Measurements from ENCODE around the gene MRPL19.
"Not testable (repeated sequence)": the region's sequence is repeated elsewhere in the genome, so short reads cannot be mapped to it uniquely, and the experiment has no call there.

MRPL19 gene

DNA sequence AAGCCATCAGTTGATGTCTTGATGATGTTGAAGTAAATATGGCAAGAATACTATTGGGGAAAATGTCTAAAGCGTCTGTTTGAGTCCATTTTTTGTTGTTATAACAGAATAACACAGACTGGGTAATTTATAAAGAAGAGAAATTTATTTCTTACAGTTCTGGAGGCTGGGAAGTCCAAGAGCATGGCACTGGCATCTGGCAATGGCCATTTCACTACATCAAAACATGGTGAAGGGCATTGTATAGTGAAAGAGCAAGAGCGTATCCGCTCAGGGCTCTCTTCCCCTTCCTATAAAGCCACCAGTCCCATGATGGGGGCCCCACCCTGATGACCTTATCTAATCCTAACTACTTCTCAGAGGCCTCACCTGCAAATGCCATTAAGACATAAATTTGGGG is 29.6 kb upstream of the MRPL19 start:
- no peak for DNase-seq

DNA sequence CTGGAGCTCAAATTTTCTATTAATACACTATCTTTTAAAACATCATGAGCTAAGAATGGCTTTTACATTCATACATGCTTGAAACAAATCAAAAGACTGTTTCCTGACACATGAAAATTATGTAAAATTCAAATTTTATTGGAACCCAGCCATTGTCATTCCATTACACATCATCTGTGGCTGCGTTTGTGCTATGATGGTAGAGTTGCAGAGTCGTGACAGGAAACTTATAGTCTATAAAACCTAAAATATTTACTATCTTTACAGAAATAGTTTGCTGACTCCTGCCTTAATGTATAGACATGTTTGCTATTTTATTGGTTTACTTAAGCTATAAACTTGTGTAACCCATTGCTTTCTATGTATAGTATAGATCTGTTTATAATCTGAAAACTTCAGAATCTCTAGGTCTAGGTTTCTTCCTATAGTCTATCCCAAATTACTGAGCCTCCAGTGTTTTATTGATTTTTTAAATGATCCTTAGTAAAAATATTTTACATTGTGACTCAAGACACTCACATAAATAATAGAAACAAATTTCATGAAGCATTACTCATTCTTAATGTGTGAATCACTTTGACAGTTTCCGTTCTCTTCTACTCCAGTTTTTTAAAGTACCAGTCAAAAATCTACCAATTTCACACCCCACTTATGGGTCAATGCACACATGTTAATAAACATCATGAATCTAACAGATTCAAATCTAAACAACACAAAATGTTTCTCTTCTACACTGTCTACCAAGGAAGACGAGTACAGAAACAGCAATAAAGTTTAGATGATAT is 26.4 kb upstream of the MRPL19 start:
- no peak for DNase-seq

DNA sequence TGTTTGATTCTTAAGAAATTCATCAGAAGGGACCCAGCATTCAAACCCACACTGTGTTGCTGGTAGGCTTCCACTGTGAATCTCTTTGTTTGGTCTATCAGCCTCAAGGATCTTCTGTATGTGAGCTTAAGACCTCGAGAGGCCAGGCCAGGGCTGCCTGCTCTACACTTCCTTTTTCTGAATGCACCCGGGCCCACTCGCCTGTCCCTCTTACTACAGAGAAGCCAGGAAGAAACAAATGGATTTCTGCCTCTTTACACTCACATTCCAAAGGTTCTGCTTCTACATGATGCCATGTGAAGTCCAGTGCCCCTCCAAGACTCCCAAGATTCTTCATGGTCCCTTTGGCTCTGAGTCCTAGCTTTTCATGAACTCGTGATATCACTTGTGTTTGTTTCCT is 25.4 kb upstream of the MRPL19 start:
- DNase-seq, result no peak

DNA sequence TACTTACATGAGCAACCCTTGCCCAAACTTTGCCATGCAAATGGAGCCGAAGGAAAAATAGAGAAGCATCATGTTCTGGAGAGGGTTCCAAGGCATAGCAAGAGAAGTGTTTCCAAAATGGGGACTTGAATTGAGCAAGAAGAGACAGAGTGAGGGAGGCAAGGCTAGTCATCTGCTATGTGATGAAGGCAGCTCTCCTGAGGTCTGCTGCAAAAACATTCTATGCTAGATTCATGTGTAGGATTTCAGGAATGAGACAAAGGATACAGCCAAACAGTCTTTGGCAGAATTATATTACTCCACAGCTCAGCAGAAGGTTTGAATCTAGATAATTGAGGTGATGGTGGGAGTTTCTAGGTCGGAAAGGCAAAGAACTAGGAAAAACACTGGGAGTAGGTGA is 24.1 kb upstream of the MRPL19 start:
- no peak for DNase-seq

DNA sequence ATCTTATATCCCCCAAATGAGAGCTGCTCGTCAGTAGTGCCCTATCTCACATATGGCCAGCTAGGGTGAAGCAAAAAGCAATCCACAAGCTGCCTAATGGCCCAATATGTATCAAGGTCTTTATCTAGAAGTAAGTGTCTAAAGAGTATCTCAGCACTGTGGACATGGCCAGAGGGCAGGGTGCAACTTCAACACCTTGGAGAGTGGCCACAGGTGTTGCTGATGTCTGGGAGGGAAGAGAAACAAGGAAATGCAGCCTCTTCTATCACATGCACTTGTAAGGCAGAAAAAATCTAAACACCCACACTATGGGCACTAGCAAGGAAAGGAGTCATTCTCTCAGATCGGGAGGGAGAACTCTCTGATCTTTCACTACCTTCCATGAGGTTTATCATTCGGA is 23.7 kb upstream of the MRPL19 start:
- no peak for DNase-seq

DNA sequence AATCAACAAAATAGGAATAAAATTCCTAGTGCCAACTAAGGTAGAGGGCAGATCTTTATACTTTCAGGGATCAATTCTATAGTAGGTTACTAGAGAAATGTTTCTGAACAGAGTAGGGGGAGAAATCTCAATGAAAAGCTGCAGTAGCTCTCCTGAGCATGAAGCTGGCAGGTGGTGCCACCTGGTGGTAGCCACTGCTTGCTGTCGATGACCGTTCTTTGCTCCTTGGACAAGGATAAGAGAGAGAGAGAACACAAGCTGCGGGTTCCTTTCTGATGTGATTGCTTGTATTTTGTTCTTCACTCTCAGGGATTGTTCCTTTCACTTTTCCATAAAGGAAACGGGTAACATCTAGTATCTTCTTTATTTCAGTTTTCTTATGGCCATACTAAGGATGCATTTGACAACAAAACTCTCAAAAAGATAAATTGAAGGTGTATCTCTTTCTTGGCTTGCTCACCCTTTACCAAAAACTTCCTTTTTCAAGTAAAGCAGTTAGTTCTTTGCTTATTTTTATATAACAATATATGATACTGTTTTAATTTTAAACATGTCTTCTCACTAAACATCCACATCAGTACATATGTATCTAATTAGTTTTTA is 18.6 kb upstream of the MRPL19 start:
- DNase-seq, result peak; percentile 66

DNA sequence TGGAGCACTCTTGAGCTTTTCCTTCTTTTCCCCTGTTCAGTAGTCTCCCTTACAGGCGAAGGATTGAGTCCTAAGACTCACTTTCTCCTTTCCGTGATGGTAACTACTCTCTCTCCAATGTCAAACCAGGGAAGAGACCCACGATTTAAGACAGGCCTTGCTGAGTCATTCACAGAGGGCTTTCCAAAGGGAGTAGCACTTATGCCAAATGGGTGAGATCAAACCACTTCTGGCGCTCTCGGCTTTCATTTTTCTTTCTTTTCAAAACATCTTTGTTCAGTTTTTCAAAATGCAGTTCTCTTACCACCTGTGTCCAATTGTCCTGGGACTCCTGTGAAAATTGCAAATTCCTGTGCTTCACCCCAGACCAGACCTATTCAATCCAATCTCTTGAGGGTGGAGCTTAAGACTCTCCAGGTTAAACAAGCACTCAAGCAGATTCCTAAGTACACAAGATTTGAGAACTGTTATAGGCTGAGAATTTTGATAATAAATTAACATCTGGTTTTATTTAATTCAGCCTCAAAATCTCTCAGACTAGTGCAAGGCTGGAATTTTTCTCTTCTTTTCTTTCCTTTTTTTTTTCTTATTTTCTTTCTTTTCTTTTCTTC is 14.4 kb upstream of the MRPL19 start:
- DNase-seq, result no peak

DNA sequence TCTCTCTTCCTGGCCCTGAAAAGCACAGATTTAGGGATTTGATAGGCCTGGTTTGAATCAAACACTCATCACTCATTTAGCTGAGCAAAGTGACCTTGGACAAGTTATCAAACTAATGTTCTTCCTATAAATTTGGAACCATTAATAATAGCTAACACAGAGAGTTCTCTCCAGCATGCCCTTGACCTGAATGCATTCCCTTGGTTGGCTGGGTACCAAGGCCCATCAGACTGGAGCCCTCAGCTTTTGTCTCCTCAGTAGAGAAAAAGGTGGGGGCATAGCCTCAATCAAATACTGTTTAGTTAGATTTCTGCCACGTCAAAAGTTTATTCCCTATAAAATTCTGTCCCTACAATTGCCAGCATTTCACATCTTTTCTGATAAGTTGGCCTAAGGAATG is 13.8 kb upstream of the MRPL19 start:
- DNase-seq, result no peak

DNA sequence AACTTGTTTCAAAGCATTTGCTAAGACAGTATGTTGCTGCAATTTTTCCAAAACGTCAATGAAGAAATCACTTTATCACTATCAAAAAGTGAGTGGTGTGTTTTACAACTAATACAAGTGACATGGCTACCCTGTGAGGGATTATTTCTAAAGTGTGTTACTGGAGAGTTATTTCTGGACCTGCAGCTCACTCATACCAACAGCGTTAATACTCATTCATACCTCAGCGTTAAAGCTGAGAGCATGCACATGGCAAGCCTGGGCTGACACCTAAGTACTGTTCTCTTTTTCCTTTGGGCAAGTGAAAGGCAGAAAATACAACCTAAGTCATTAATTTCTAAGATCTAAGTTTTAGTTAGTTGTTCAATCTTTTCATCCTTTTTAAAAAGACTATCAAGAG is 13.0 kb upstream of the MRPL19 start:
- DNase-seq, result no peak

DNA sequence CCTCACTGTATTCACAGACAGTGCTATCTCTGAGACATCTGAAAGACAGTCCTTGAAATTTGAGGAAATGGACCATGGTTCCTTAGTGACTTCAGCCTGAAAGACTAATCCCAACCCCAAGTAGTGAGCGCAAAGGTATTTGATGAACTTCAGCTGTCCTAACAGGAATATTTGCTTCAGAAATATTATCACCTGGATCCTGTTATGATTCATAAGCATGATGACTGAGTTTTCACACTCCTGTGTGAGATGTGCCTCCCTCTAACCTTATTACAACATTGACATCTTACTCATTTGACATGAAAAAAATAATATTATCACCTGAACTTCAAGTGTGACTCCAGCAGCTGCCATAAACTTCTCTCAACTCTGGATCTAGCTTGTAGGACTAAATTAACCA is 11.6 kb upstream of the MRPL19 start:
- DNase-seq, result no peak

DNA sequence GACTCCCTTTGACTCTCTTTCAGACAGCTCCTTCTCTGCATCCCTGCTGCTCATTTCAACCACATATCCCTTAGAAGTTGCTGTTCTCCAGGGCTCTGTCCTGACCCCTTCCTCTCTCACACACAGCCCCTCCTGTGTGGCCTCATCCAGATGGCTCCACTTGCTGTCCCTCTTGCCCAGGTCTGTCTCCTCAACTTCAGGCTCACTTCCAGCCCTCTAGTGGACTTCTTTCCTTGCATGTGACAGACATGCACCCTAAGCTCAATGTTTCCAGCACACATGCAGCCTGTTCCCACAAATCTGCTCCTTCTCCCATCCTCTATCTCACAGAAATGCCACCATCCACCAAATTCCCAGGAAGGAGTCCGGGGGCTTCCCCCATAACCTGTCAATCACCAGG is 9.0 kb upstream of the MRPL19 start:
- no peak for DNase-seq

DNA sequence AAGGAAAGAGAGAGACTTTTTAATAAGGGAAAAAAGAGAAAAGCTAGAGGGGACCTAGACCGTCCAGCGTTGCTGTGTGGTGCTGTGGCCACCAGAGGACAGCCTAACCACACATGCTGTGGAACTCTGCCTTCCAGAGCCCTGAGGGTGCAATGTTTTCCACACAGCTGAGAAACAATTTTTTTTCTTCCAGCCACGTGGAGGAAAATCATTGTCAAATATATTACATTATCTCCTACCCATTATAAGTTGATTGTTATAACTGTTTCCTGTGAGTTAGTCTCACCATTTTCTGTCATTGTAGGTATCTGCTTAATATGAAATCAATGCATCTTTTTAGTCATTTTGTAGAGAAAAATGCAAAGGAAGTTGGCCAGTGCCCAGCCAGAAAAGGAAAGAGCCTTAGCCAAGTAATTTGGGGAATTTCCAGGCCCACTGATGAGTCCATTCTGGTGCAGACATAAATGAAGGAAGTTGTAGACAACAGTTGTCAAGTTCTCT is 5.9 kb upstream of the MRPL19 start:
- peak; percentile 2 for DNase-seq

DNA sequence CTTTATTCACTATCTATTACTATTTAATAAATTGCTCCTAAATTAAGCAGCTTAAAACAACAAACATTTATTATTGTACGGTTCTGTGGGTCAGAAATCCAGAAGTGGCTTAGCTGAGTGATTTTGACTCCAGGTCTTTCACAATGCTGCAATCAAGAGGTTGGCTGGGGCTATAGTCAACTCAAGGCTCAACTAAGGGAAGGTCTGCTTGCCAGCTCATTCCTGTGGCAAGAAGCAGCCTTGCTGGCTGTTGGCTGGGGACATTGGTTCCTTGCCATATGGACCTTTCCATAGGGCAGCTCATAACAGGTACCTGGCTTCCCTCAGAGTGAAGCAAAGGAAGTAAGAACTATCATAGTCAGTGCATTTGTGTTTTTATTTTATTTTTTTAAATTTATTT is 5.0 kb upstream of the MRPL19 start:
- DNase-seq, result no peak

DNA sequence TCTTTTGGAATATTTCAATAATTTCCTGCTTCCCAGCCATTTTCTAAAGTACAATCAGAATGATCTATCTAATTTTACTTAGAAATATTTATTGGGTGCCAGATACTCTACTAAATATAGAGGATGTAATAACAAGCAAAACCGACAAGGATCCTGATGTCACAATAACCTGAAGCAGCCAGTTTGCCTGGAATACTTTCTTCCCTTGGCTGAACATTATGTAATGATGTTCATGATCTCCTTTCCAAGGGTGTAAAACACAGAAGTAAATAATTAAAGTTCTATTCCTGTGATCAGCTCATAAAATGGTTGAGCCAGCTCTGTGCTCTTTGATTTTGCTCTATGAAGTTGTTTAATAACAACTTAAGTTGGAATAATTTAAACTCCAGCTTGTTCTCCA is 2.6 kb upstream of the MRPL19 start:
- no peak for DNase-seq

DNA sequence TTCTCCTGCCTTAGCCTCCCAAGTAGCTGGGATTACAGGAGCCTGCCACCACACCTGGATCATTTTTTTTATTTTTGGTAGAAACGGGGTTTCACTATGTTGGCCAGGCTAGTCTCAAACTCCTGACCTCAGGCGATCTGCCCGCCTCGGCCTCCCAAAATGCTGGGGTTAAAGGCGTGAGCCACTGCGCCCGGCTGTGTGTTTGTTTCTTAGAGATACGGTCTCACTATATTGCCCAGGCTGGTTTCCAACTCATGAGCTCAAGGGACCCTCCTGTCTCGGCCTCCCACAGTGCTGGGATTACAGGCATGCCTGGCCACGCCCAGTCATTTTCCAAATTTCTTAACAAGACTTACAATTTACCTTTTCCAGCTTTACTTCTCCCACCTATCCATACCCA is 940 bp upstream of the MRPL19 start:
- DNase-seq, result no peak

DNA sequence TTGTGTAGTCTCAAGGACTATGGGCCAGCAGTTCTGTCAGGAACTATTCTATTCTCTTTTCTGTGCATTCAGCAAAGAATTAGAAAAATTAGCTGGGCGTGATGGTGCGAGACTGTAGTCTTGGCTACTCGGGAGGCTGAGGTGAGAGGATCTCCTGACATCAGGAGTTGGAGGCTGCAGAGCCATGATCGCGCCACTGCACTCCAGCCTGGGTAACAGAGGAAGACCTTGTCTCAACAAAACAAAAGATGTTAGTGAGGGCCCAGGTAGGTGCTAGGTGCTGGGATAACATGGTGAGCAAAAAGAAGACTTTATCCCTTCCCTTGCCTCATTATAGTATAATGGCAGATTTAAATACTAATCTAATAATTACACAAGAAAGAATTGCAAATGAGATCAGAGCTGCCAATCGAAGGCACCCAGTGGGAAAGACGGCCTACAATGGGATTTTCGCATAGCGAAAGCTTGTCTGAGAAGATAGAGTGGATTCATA is 447 bp upstream of the MRPL19 start:
- no peak for DNase-seq

DNA sequence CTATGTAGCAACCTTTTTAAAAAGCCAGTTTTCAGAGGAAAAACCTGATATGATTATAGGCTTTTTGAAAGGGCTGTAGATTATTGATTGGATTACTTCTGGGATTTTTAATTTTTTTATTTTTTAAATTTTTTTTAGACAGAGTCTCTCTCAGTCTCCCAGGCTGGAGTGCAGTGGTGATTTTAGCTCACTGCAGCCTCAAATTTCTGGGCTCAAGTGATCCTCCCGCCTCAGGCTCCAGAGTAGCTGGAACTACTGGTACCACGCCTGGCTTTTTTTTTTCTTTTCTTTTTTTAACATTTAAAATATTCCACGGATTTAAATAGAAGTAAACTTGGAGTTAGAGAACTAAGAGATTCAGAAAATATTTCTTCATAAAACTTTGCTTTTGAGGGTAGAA is 1.2 kb downstream of the MRPL19 start:
- no peak for DNase-seq

DNA sequence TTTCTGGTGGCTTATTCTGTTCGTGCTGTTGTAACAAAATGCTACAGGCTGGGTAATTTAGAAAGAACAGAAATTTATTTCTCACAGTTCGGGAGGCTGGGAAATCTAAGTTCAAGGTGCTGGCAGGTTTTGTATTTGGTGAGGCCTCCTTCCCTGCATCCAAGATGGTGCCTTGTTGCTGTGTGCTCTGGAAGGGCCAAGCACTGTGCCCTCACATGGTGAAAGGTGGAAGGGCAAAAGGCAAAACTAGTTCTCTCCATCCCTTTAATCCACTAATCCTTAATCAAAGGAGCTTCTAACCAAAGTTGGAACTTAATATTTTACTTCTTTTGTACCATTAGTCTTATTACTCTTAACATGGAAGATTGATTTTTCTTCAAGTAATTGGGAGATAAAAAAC is 7.4 kb downstream of the MRPL19 start:
- no peak for DNase-seq

DNA sequence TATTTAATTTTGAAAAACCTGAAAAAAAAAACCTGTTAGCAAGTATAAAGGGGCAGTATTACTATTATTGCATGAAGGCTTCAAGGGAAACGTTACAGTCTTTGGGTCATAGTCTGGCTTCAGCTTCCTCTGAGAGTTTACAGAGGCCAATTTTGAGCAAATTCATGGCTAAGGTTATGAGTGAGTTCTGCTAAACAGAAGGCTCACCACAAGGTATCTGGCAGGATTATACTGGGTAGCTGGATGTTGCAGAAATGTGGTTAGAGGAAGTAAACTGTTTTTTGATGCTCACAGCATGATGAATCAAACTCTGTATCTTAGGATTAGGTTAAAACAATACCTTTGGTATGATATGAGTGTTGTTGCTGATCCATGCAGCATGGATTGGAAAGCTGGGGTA is 9.3 kb downstream of the MRPL19 start:
- no peak for DNase-seq

DNA sequence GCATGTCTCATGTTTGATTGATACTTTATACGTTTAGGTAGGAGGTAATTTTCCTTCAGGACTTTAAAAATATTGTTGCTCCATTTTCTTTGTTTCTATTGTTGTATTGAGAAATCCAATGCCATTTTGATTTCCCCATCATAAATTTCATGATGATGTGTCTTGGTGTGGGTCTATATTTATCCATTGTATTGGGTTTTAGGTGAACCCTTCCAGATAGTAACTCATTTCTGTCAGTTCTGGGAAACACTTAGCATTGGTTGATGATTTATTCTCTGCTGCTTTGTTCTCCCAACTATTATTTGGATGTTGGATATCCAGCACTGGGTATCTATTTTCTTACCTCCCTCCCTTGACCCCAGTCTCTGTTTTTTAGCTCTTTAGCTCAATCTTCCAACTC is 10.0 kb downstream of the MRPL19 start:
- DNase-seq, result no peak

DNA sequence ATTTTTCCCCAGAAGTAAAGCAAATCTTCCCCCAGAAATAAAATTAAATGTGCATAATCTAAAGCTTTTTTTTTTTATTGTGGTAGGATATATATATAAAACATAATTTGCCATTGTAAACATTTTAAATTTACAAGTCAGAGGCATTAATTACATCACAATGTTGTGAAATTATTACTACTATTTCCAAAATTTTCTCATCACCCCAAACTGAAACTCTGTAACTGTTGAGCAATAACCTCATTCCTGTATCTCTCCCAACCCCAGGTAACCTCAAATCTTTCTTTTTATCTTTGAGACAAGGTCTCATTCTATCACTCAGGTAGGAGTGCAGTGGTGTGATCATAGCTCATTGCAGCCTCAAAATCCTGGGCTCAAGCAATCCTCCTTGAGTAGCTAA is 11.2 kb downstream of the MRPL19 start:
- no peak for DNase-seq

DNA sequence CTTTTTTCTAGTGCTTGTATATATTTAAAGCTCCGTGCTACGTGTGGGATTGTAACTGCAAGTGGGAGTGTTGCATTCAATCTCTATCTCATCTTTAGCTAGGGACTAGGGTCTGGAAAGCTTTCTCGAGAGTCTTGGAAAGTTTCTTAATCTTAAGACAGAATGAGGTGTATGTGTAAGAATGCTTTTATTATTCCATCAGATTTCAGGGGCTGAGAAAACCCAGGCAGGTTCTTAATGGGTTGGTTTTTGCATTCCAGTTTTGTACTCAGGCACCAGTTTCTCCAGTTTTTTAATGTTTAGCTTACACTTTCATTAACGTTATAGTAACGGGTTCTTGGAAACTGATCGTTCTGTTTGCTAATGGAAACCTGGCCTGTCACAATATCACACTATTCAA is 20.3 kb downstream of the MRPL19 start:
- DNase-seq, result no peak

DNA sequence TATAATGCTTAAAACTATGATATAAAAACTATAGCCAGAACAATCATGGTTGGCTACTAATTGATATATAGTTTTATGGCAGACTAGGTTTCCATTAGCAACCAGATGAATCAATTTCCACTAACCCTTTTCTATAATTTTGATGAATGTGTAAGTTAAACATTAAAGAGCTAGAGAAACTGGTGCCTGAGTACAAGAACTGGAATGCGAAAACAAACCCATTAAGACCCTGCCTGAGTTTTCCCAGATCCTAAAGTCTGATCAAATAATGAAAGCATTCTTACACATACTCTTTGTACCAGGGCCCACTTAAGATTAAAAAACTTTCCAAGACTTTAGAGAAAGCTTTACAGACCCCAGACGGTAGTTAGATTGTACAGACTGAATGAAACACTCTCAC is 21.3 kb downstream of the MRPL19 start:
- DNase-seq, result no peak

DNA sequence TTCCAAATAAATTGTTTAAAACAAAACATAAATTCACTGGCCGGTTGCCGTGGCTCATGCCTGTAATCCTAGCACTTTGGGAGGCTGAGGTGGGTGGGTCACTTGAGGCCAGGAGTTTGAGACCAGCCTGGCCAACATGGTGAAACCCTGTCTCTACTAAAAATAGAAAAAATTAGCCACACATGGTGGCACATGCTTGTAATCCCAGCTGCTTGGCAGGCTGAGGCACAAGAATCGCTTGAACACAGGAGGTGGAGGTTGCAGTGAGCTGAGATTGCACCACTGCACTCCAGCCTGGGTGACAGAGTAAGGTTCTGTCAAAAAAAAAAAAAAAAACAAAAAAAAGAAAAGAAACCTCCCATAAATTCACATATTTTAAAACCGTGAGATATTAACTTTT is 28.8 kb downstream of the MRPL19 start:
- not testable (repeated sequence) for DNase-seq
